HG03139 (cell line): ENCODE measurements around the gene ELAVL2.

Experiments used
- ATAC-seq: cut with Tn5 transposase; IDR thresholded peaks from one replicate; pipeline ENCODE4 v1.9.1; 2021; ENCODE audit not compliant: unreplicated experiment

The ELAVL2 gene

GRCh38 chr9:23665051-23665450, 161.0 kb downstream of the ELAVL2 start:
- no peak for ATAC-seq

GRCh38 chr9:23663946-23664345, 162.1 kb downstream of the ELAVL2 start:
- ATAC-seq, result no peak

GRCh38 chr9:23663536-23663935, 162.5 kb downstream of the ELAVL2 start:
- ATAC-seq, result no peak

GRCh38 chr9:23663125-23663524, 162.9 kb downstream of the ELAVL2 start:
- no peak for ATAC-seq

GRCh38 chr9:23662320-23662719, 163.7 kb downstream of the ELAVL2 start:
- ATAC-seq, result no peak

- no peak for ATAC-seq
These were observed 166.6 kb downstream of the ELAVL2 start for GRCh38 chr9:23659346-23660006.

GRCh38 chr9:23658376-23659258, 167.4 kb downstream of the ELAVL2 start:
- ATAC-seq, result no peak

- ATAC-seq, result no peak
These were observed 175.0 kb downstream of the ELAVL2 start for GRCh38 chr9:23651051-23651450.

GRCh38 chr9:23648651-23649050, 177.4 kb downstream of the ELAVL2 start:
- ATAC-seq, result no peak

- no peak for ATAC-seq
These were observed 181.1 kb downstream of the ELAVL2 start for GRCh38 chr9:23644896-23645295.

- ATAC-seq, result no peak
These were observed 181.7 kb downstream of the ELAVL2 start for GRCh38 chr9:23644326-23644725.

- ATAC-seq, result no peak
These were observed 182.3 kb downstream of the ELAVL2 start for GRCh38 chr9:23643656-23644258.
